ENCODE results near the gene SLC35F2. TPM values are rescaled to one million over a fixed set of nuclear protein-coding genes. Genes with fewer than 3 reads are reported as not detected.

Gene SLC35F2
- polyA plus RNA-seq, 4 donors = 10.3 to 21.5 (median 13.3) TPM

GRCh38 chr11:107816028-107816427 is 42.6 kb downstream of the SLC35F2 start:
- H3K4me3 ChIP-seq (ENCODE audit: low read depth in 1 of 3, low read length in 3 of 3) = no peak overlapping the region
- no peaks in the 10 kb centered on the region for H3K9me3 ChIP-seq (ENCODE audit: control insufficient read depth in 2 of 2, insufficient read depth in 1 of 2, low read depth in 1 of 2, low read length in 1 of 2)
- no peak for DNase-seq
- H3K27ac ChIP-seq (ENCODE audit: low read depth in 1 of 3, low read length in 2 of 3) = no peak overlapping the region
- peaks cover 0 to 2% (median 0%) of the 10 kb centered on the region in 3 donors for H3K4me1 ChIP-seq (ENCODE audit: control insufficient read depth in 3 of 3, insufficient read depth in 2 of 3, low read depth in 1 of 3, low read length in 2 of 3)
- no peaks in the 10 kb centered on the region for H3K27me3 ChIP-seq (ENCODE audit: control insufficient read depth in 3 of 3, insufficient read depth in 3 of 3, low read length in 3 of 3)
- FAIRE-seq = no peak
- 92 to 100% (median 95%) methylated on average over 2 of the region's 2 CpGs for WGBS, 3 donors
- peaks cover 0 to 1% (median 0%) of the 10 kb centered on the region in 3 donors for H3K36me3 ChIP-seq (ENCODE audit: control insufficient read depth in 3 of 3, insufficient read depth in 2 of 3, low read depth in 1 of 3, low read length in 3 of 3)

- DNase-seq (no peak), FAIRE-seq (no peak)
- Histone ChIP-seq H3K4me3 (ENCODE audit: low read depth in 1 of 3, low read length in 3 of 3) (no peak overlapping the region), H3K9me3 (ENCODE audit: control insufficient read depth in 2 of 2, insufficient read depth in 1 of 2, low read depth in 1 of 2, low read length in 1 of 2) (no peaks in the 10 kb centered on the region), H3K4me1 (ENCODE audit: control insufficient read depth in 3 of 3, insufficient read depth in 2 of 3, low read depth in 1 of 3, low read length in 2 of 3) (peaks cover 0 to 2% (median 0%) of the 10 kb centered on the region in 3 donors), H3K27ac (ENCODE audit: low read depth in 1 of 3, low read length in 2 of 3) (no peak overlapping the region), H3K36me3 (ENCODE audit: control insufficient read depth in 3 of 3, insufficient read depth in 2 of 3, low read depth in 1 of 3, low read length in 3 of 3) (peaks cover 0 to 4% (median under 1%) of the 10 kb centered on the region in 3 donors), H3K27me3 (ENCODE audit: control insufficient read depth in 3 of 3, insufficient read depth in 3 of 3, low read length in 3 of 3) (no peaks in the 10 kb centered on the region)
Observed at GRCh38 chr11:107810875-107811274, 47.7 kb downstream of the SLC35F2 start.

- no peaks in the 10 kb centered on the region for H3K27me3 ChIP-seq (ENCODE audit: control insufficient read depth in 3 of 3, insufficient read depth in 3 of 3, low read length in 3 of 3)
- FAIRE-seq (no peak), DNase-seq (no peak)
- WGBS, 3 donors = 30 to 46% (median 42%) methylated on average over 4 of the region's 4 CpGs
- H3K4me3 ChIP-seq (ENCODE audit: low read depth in 1 of 3, low read length in 3 of 3) = no peak overlapping the region
- H3K9me3 ChIP-seq (ENCODE audit: control insufficient read depth in 2 of 2, insufficient read depth in 1 of 2, low read depth in 1 of 2, low read length in 1 of 2) = no peaks in the 10 kb centered on the region
- H3K36me3 ChIP-seq (ENCODE audit: control insufficient read depth in 3 of 3, insufficient read depth in 2 of 3, low read depth in 1 of 3, low read length in 3 of 3) = peaks cover 0 to 4% (median 2%) of the 10 kb centered on the region in 3 donors
- H3K27ac ChIP-seq (ENCODE audit: low read depth in 1 of 3, low read length in 2 of 3) = no peak overlapping the region
- H3K4me1 ChIP-seq (ENCODE audit: control insufficient read depth in 3 of 3, insufficient read depth in 2 of 3, low read depth in 1 of 3, low read length in 2 of 3) = peaks cover 0 to 5% (median 0%) of the 10 kb centered on the region in 3 donors
Observed at GRCh38 chr11:107808521-107808920, 50.1 kb downstream of the SLC35F2 start.

- peaks cover 2 to 4% (median 2%) of the 10 kb centered on the region in 3 donors for H3K36me3 ChIP-seq (ENCODE audit: control insufficient read depth in 3 of 3, insufficient read depth in 2 of 3, low read depth in 1 of 3, low read length in 3 of 3)
- no peak for FAIRE-seq
- no peaks in the 10 kb centered on the region for H3K9me3 ChIP-seq (ENCODE audit: control insufficient read depth in 2 of 2, insufficient read depth in 1 of 2, low read depth in 1 of 2, low read length in 1 of 2)
- H3K4me1 ChIP-seq (ENCODE audit: control insufficient read depth in 3 of 3, insufficient read depth in 2 of 3, low read depth in 1 of 3, low read length in 2 of 3) = peaks cover 0 to 5% (median 2%) of the 10 kb centered on the region in 3 donors
- H3K27me3 ChIP-seq (ENCODE audit: control insufficient read depth in 3 of 3, insufficient read depth in 3 of 3, low read length in 3 of 3) = no peaks in the 10 kb centered on the region
- DNase-seq = no peak
- H3K4me3 ChIP-seq (ENCODE audit: low read depth in 1 of 3, low read length in 3 of 3) = no peak overlapping the region
- no peak overlapping the region for H3K27ac ChIP-seq (ENCODE audit: low read depth in 1 of 3, low read length in 2 of 3)
Observed at GRCh38 chr11:107804971-107805370, 53.6 kb downstream of the SLC35F2 start.

- 24 to 74% (median 42%) methylated on average over 1 of the region's 1 CpG for WGBS, 3 donors
- Histone ChIP-seq H3K36me3 (ENCODE audit: control insufficient read depth in 3 of 3, insufficient read depth in 2 of 3, low read depth in 1 of 3, low read length in 3 of 3) (peaks cover 0 to 4% (median 2%) of the 10 kb centered on the region in 3 donors), H3K9me3 (ENCODE audit: control insufficient read depth in 2 of 2, insufficient read depth in 1 of 2, low read depth in 1 of 2, low read length in 1 of 2) (no peaks in the 10 kb centered on the region), H3K4me3 (ENCODE audit: low read depth in 1 of 3, low read length in 3 of 3) (no peak overlapping the region), H3K27ac (ENCODE audit: low read depth in 1 of 3, low read length in 2 of 3) (no peak overlapping the region), H3K27me3 (ENCODE audit: control insufficient read depth in 3 of 3, insufficient read depth in 3 of 3, low read length in 3 of 3) (no peaks in the 10 kb centered on the region), H3K4me1 (ENCODE audit: control insufficient read depth in 3 of 3, insufficient read depth in 2 of 3, low read depth in 1 of 3, low read length in 2 of 3) (peaks cover 0 to 5% (median 2%) of the 10 kb centered on the region in 3 donors)
- DNase-seq (peak; percentile 68 to 92), FAIRE-seq (no peak)
Observed at GRCh38 chr11:107804211-107804610, 54.4 kb downstream of the SLC35F2 start.

GRCh38 chr11:107801641-107802040 is 56.9 kb downstream of the SLC35F2 start:
- Histone ChIP-seq H3K4me1 (ENCODE audit: control insufficient read depth in 3 of 3, insufficient read depth in 2 of 3, low read depth in 1 of 3, low read length in 2 of 3) (peaks cover 0 to 5% (median 2%) of the 10 kb centered on the region in 3 donors), H3K4me3 (ENCODE audit: low read depth in 1 of 3, low read length in 3 of 3) (no peak overlapping the region), H3K27me3 (ENCODE audit: control insufficient read depth in 3 of 3, insufficient read depth in 3 of 3, low read length in 3 of 3) (no peaks in the 10 kb centered on the region), H3K9me3 (ENCODE audit: control insufficient read depth in 2 of 2, insufficient read depth in 1 of 2, low read depth in 1 of 2, low read length in 1 of 2) (no peaks in the 10 kb centered on the region), H3K36me3 (ENCODE audit: control insufficient read depth in 3 of 3, insufficient read depth in 2 of 3, low read depth in 1 of 3, low read length in 3 of 3) (peaks cover 0 to 6% (median 2%) of the 10 kb centered on the region in 3 donors), H3K27ac (ENCODE audit: low read depth in 1 of 3, low read length in 2 of 3) (peak overlapping the region in 1 of 3 donors; percentile 49)
- no peak for FAIRE-seq
- 41 to 89% (median 74%) methylated on average over 1 of the region's 1 CpG for WGBS, 3 donors
- peak; percentile 61 to 83 for DNase-seq

- Histone ChIP-seq H3K27me3 (ENCODE audit: control insufficient read depth in 3 of 3, insufficient read depth in 3 of 3, low read length in 3 of 3) (no peaks in the 10 kb centered on the region), H3K27ac (ENCODE audit: low read depth in 1 of 3, low read length in 2 of 3) (no peak overlapping the region), H3K36me3 (ENCODE audit: control insufficient read depth in 3 of 3, insufficient read depth in 2 of 3, low read depth in 1 of 3, low read length in 3 of 3) (peaks cover 0 to 5% (median 2%) of the 10 kb centered on the region in 3 donors), H3K9me3 (ENCODE audit: control insufficient read depth in 2 of 2, insufficient read depth in 1 of 2, low read depth in 1 of 2, low read length in 1 of 2) (no peaks in the 10 kb centered on the region), H3K4me1 (ENCODE audit: control insufficient read depth in 3 of 3, insufficient read depth in 2 of 3, low read depth in 1 of 3, low read length in 2 of 3) (peaks cover 0 to 2% (median 0%) of the 10 kb centered on the region in 3 donors), H3K4me3 (ENCODE audit: low read depth in 1 of 3, low read length in 3 of 3) (no peak overlapping the region)
- FAIRE-seq (no peak), DNase-seq (peak; percentile 57 to 73)
- 69 to 73% (median 71%) methylated on average over 12 of the region's 12 CpGs for WGBS, 3 donors
Observed at GRCh38 chr11:107799218-107799859, 59.2 kb downstream of the SLC35F2 start.

GRCh38 chr11:107792049-107792443 is 66.5 kb downstream of the SLC35F2 start:
- WGBS, 3 donors = 74 to 82% (median 79%) methylated on average over 5 of the region's 5 CpGs
- FAIRE-seq (no peak), DNase-seq (no peak)
- no peak overlapping the region for H3K4me3 ChIP-seq (ENCODE audit: low read depth in 1 of 3, low read length in 3 of 3)
- H3K27ac ChIP-seq (ENCODE audit: low read depth in 1 of 3, low read length in 2 of 3) = no peak overlapping the region
- peaks cover 0 to 13% (median 3%) of the 10 kb centered on the region in 3 donors for H3K36me3 ChIP-seq (ENCODE audit: control insufficient read depth in 3 of 3, insufficient read depth in 2 of 3, low read depth in 1 of 3, low read length in 3 of 3)
- no peaks in the 10 kb centered on the region for H3K27me3 ChIP-seq (ENCODE audit: control insufficient read depth in 3 of 3, insufficient read depth in 3 of 3, low read length in 3 of 3)
- no peaks in the 10 kb centered on the region for H3K4me1 ChIP-seq (ENCODE audit: control insufficient read depth in 3 of 3, insufficient read depth in 2 of 3, low read depth in 1 of 3, low read length in 2 of 3)
- H3K9me3 ChIP-seq (ENCODE audit: control insufficient read depth in 2 of 2, insufficient read depth in 1 of 2, low read depth in 1 of 2, low read length in 1 of 2) = no peaks in the 10 kb centered on the region
